K562 (cell line): ENCODE results near the gene DEGS2. TPM values are rescaled to one million over a fixed set of nuclear protein-coding genes. Genes with fewer than 3 reads are reported as not detected.

Experiments
- ATAC-seq: fragments of 200-7000 bp; cut with Tn5 transposase; 3 replicates; pipeline ENCODE4 v1.9.1; 2020; ENCODE audit warnings: moderate library complexity
- BruUV-seq: library from RNA; stranded (reverse); fragments of 400-500 nt; replicated peaks from 2 replicates; lab custom pipeline; 2021; lab: Mats Ljungman, UMichigan
- CTCF ChIA-PET: fragments of 300-600 bp; formaldehyde crosslinking; extraction: SDS; loops from one replicate; lab custom pipeline; 2021; ENCODE audit warnings: low intra/inter-chr PET ratio; lab: Yijun Ruan, JAX
- POLR2A ChIA-PET: fragments of 300-600, 350-650 bp; sonication (Branson Sonifier 250); formaldehyde crosslinking; extraction: SDS; loops from one replicate; lab custom pipeline; 2021; ENCODE audit warnings: antibody characterized with exemption, inconsistent platforms; lab: Yijun Ruan, JAX
- DNase-seq, 4 experiments: peaks; one replicate each; pipeline versions ENCODE4 v3.0.0 to v3.0.0-alpha.2; 2011 to 2018; ENCODE audit warnings: low spot score in 3 of 4, mixed read lengths in 3 of 4; ENCODE audit errors: extremely low read depth in 1 of 4
- FAIRE-seq: peaks from 2 replicates; lab custom pipeline; 2011; peaks lifted over from hg19 to GRCh38; lab: Jason Lieb, UNC
- H2AFZ ChIP-seq: 2 replicates; pipeline ENCODE4 v1.6.0; 2011; ENCODE audit warnings: low read depth, low read length, control low read depth, inconsistent platforms
- H3K27ac ChIP-seq: fragments of 200-600 bp; 3 replicates; pipeline ENCODE4 v1.8.0; 2011; ENCODE audit warnings: low read depth, mild to moderate bottlenecking, control low read depth, inconsistent platforms, low read length, moderate library complexity, mixed read lengths; ENCODE audit errors: extremely low read depth
- H3K27me3 ChIP-seq, 2 experiments: fragments of 300-600 bp in 1 of 2; 2 replicates in 1 of 2; 3 replicates in 1 of 2; pipeline versions ENCODE4 v1.6.0 to v1.8.0; 2011; ENCODE audit warnings: inconsistent platforms in 2 of 2, low read length in 2 of 2, mild to moderate bottlenecking in 1 of 2, mixed read lengths in 1 of 2, moderate library complexity in 1 of 2; ENCODE audit not compliant: control insufficient read depth in 2 of 2, insufficient read depth in 2 of 2
- H3K36me3 ChIP-seq: fragments of 300-600 bp; 3 replicates; pipeline ENCODE4 v1.8.0; 2011; ENCODE audit warnings: mild to moderate bottlenecking, low read length, inconsistent platforms; ENCODE audit not compliant: control insufficient read depth, insufficient read depth
- H3K4me1 ChIP-seq, 2 experiments: fragments of 200-600 bp in 1 of 2; replicated peaks in 1 of 2; 2 replicates in 1 of 2; 3 replicates in 1 of 2; pipeline versions ENCODE4 v1.5.1 to v1.8.0; 2011; ENCODE audit warnings: inconsistent platforms in 2 of 2, low read length in 2 of 2, mild to moderate bottlenecking in 1 of 2, mixed read lengths in 1 of 2, moderate library complexity in 1 of 2; ENCODE audit not compliant: control insufficient read depth in 2 of 2, insufficient read depth in 2 of 2
- H3K4me2 ChIP-seq: 2 replicates; pipeline ENCODE4 v1.6.1; 2011; ENCODE audit warnings: low read length, control low read depth, inconsistent platforms, mixed read lengths; ENCODE audit not compliant: insufficient read depth
- H3K4me3 ChIP-seq: fragments of 200-600 bp; sonication (generic), shearing (Covaris generic); 2 replicates; pipeline ENCODE4 v1.5.1; 2016; ENCODE audit warnings: control low read depth, inconsistent platforms
- H3K79me2 ChIP-seq: fragments of 200-600 bp; 3 replicates; pipeline ENCODE4 v1.8.0; 2011; ENCODE audit warnings: low read length, inconsistent platforms; ENCODE audit not compliant: control insufficient read depth, insufficient read depth
- H3K9ac ChIP-seq, 2 experiments: 2 replicates each; pipeline versions ENCODE4 v1.6.0 to v1.6.1; 2011; ENCODE audit warnings: low read depth in 2 of 2, low read length in 2 of 2, control low read depth in 1 of 2, inconsistent platforms in 1 of 2, mild to moderate bottlenecking in 1 of 2, mixed read lengths in 1 of 2; ENCODE audit not compliant: insufficient read depth in 1 of 2
- H3K9me1 ChIP-seq: one replicate; pipeline ENCODE4 v1.6.0; 2011; ENCODE audit warnings: inconsistent platforms, mild to moderate bottlenecking, low read length, moderate library complexity; ENCODE audit not compliant: control insufficient read depth, insufficient read depth
- H3K9me3 ChIP-seq: replicated peaks from 2 replicates; pipeline ENCODE4 v1.5.1; 2011; ENCODE audit warnings: low read depth, low read length, inconsistent platforms; ENCODE audit not compliant: control insufficient read depth, insufficient read depth
- H4K20me1 ChIP-seq: replicated peaks from 2 replicates; pipeline ENCODE4 v1.6.1; 2011; ENCODE audit warnings: low read length, inconsistent platforms, mixed read lengths; ENCODE audit not compliant: control insufficient read depth, insufficient read depth
- EGR1 ChIP-seq: fragments of 450-650 bp; conservative IDR thresholded peaks from 2 replicates; pipeline ENCODE4 v1.6.1; 2017; ENCODE audit warnings: mild to moderate bottlenecking
- MTA2 ChIP-seq: fragments of 450-650 bp; IDR thresholded peaks from 2 replicates; pipeline ENCODE4 v1.6.1; 2016; ENCODE audit warnings: low read depth
- NR2C1 ChIP-seq, 2 experiments: fragments of 450-650 bp; IDR thresholded peaks; 2 replicates each; pipeline ENCODE4 v1.6.1; 2017; ENCODE audit warnings: mild to moderate bottlenecking in 2 of 2, antibody characterized with exemption in 1 of 2, inconsistent platforms in 1 of 2, missing compliant biosample characterization in 1 of 2, missing genetic modification characterization in 1 of 2
- PPARD ChIP-seq: fragments of 250-450 bp; sonication (Bioruptor Pico); IDR thresholded peaks from 2 replicates; pipeline ENCODE4 v1.8.0; 2022; ENCODE audit warnings: inconsistent platforms, mild to moderate bottlenecking, moderate library complexity
- SRF ChIP-seq, 2 experiments: fragments of 250-450, 450-650 bp in 1 of 2; sonication (Bioruptor Pico) in 1 of 2; sonication (generic) in 1 of 2; formaldehyde crosslinking; IDR thresholded peaks; 2 replicates each; pipeline versions ENCODE4 v1.5.0 to v1.5.1; 2020 to 2022; ENCODE audit warnings: mild to moderate bottlenecking in 1 of 2, missing genetic modification reagents in 1 of 2
- SRSF3 ChIP-seq: fragments of 200-400 bp; formaldehyde crosslinking; IDR thresholded peaks from 2 replicates; pipeline ENCODE4 v1.6.1; 2016; ENCODE audit warnings: mild to moderate bottlenecking, low read length, moderate library complexity; ENCODE audit not compliant: insufficient read depth
- TRIM28 ChIP-seq: fragments of 450-650 bp; IDR thresholded peaks from 2 replicates; pipeline ENCODE4 v1.6.1; 2017
- ZNF174 ChIP-seq: fragments of 250-450 bp; sonication (Bioruptor Pico); IDR thresholded peaks from 2 replicates; pipeline ENCODE4 v1.4.0; 2020; ENCODE audit warnings: mild to moderate bottlenecking
- WGBS: fragments of 100-300 bp; shearing (Covaris generic); methylation state at CpG from one replicate; pipeline ENCODE4 v1.1.6; 2016; ENCODE audit warnings: low coverage, mixed read lengths; ENCODE audit not compliant: insufficient coverage; ENCODE audit errors: missing lambda C conversion rate; 5-methylcytosine and 5-hydroxymethylcytosine counted together
- in situ Hi-C: fragments of 300-500 bp; cut with MboI; formaldehyde crosslinking; loops from 4 replicates; pipeline ENCODE4 v1.15.0; 2018; ENCODE audit warnings: inconsistent platforms, mixed read lengths
- intact Hi-C: fragments of 100-400 bp; cut with micrococcal nuclease; formaldehyde crosslinking; loops from 2 replicates; pipeline ENCODE4 v1.14.2; 2022
- polyA plus RNA-seq, 8 experiments: library from polyadenylated mRNA; depleted of rRNA in 4 of 8; stranded (reverse) in 5 of 8; unstranded in 3 of 8; fragments of >200 nt; fragmentation: Nextera tagmentation in 2 of 8; fragmentation: Illumina TruSeq in 1 of 8; extraction: Ambion mirVana in 2 of 8; extraction: Trizol in 1 of 8; gene quantifications; 2 replicates each; pipeline versions ENCODE4 v1.2.1 to v1.2.3, GENCODE V29; 2011 to 2014; ENCODE audit warnings: inconsistent platforms in 1 of 8, missing spikeins in 1 of 8
- total RNA-seq, 7 experiments: library from RNA; depleted of rRNA in 6 of 7; stranded (reverse); fragments of >200 nt in 6 of 7; fragmentation: Illumina TruSeq in 2 of 7; extraction: Trizol in 2 of 7; gene quantifications; 2 replicates each; pipeline versions ENCODE4 v1.2.1 to v1.2.3, GENCODE V29; 2011 to 2021; ENCODE audit warnings: low replicate concordance in 1 of 7
- TF ChIP-seq, protein P1 (sequence below): fragments of 150-350 bp; conservative IDR thresholded peaks from 2 replicates; pipeline ENCODE4 v1.6.1; 2014; ENCODE audit warnings: low read length
- TF ChIP-seq, protein P2 (sequence below): fragments of 450-650 bp; formaldehyde crosslinking; conservative IDR thresholded peaks from 2 replicates; pipeline ENCODE4 v1.4.0; 2022; ENCODE audit warnings: mild to moderate bottlenecking, missing genetic modification characterization

The DEGS2 gene
- total and polyA plus RNA-seq, 9 of the 15 experiments (the other 6 are each of a cell fraction or from before 2014, with no cell fraction given), result 0.22 to 2.9 (median 0.70) TPM

DNA sequence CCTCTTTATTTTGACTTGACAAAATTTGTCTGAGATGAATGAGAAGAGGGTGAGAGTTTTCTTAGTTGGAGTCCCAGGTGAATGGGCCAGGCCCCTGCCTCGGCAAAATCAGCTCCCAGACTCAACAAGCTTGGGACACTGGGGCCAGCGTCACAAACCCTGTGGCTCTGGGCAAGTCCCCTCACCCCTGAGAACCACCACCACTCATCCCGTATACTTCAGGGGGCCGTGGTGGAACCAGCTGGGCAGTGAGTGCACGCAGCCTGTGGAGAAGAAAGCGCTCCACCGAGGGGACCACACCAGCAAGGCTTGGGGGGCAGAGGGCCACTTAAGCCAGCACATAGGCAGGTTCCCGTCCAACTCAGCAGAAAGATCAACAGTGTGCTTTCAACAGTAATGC is 40.2 kb downstream of the DEGS2 start:
- TF ChIP-seq ZNF174 (CRISPR knock-in tag) (no peak), NR2C1 (IDR thresholded peaks at IDR 0.05) (no peak), NR2C1 (tag; IDR thresholded peaks at IDR 0.05) (no peak), SRSF3 (no peak), TRIM28 (no peak), EGR1 (no peak), SRF (CRISPR knock-in tag; IDR thresholded peaks at IDR 0.05) (no peak), MTA2 (no peak), PPARD (no peak)
- TF ChIP-seq, protein P1, sequence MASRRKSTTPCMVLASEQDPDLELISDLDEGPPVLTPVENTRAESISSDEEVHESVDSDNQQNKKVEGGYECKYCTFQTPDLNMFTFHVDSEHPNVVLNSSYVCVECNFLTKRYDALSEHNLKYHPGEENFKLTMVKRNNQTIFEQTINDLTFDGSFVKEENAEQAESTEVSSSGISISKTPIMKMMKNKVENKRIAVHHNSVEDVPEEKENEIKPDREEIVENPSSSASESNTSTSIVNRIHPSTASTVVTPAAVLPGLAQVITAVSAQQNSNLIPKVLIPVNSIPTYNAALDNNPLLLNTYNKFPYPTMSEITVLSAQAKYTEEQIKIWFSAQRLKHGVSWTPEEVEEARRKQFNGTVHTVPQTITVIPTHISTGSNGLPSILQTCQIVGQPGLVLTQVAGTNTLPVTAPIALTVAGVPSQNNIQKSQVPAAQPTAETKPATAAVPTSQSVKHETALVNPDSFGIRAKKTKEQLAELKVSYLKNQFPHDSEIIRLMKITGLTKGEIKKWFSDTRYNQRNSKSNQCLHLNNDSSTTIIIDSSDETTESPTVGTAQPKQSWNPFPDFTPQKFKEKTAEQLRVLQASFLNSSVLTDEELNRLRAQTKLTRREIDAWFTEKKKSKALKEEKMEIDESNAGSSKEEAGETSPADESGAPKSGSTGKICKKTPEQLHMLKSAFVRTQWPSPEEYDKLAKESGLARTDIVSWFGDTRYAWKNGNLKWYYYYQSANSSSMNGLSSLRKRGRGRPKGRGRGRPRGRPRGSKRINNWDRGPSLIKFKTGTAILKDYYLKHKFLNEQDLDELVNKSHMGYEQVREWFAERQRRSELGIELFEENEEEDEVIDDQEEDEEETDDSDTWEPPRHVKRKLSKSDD, result no peak
- TF ChIP-seq, protein P2, sequence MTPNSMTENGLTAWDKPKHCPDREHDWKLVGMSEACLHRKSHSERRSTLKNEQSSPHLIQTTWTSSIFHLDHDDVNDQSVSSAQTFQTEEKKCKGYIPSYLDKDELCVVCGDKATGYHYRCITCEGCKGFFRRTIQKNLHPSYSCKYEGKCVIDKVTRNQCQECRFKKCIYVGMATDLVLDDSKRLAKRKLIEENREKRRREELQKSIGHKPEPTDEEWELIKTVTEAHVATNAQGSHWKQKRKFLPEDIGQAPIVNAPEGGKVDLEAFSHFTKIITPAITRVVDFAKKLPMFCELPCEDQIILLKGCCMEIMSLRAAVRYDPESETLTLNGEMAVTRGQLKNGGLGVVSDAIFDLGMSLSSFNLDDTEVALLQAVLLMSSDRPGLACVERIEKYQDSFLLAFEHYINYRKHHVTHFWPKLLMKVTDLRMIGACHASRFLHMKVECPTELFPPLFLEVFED (CRISPR knock-in tag), result no peak
- TF ChIP-seq, all 486 proteins: peak for 0
- Histone ChIP-seq H3K4me1 (no peaks in the 10 kb centered on the region; a peak in 1 of 5 replicates), H4K20me1 (no peaks in the 10 kb centered on the region), H3K9me1 (no peaks in the 10 kb centered on the region), H3K79me2 (no peaks in the 10 kb centered on the region), H3K9ac (no peak overlapping the region), H3K27me3 (no peaks in the 10 kb centered on the region), H3K27ac (no peak overlapping the region), H3K9me3 (no peaks in the 10 kb centered on the region), H3K4me3 (no peak overlapping the region), H3K36me3 (peaks cover 8% of the 10 kb centered on the region; the same call in 2 of the 3 replicates), H2AFZ (no peak overlapping the region), H3K4me2 (no peak overlapping the region)
- CTCF ChIA-PET, result no interaction called here
- FAIRE-seq (no peak), ATAC-seq (no peak), DNase-seq (no peak)
- no TSS peak for BruUV-seq
- intact Hi-C loops (no loop called here), in situ Hi-C loops (loop anchor here (5.0 to 10.0 kb wide), 2 partner anchors 47 to 134 kb away; no protein-coding TSS in a partner anchor)
- POLR2A ChIA-PET, result interaction anchor here (1.7 kb wide), 1 partner anchor 9 kb away, joined by 7 read pairs; no protein-coding TSS in a partner anchor
- 86% methylated on average over 2 of the region's 8 CpGs for WGBS
